GM19397 (cell line): Measurements from ENCODE around the gene MTSS2.

ENCODE experiments used
- ATAC-seq: cut with Tn5 transposase; IDR thresholded peaks from one replicate; pipeline ENCODE4 v1.9.1; 2021; ENCODE audit warnings: mild to moderate bottlenecking, moderate library complexity; ENCODE audit not compliant: unreplicated experiment

MTSS2 gene

DNA sequence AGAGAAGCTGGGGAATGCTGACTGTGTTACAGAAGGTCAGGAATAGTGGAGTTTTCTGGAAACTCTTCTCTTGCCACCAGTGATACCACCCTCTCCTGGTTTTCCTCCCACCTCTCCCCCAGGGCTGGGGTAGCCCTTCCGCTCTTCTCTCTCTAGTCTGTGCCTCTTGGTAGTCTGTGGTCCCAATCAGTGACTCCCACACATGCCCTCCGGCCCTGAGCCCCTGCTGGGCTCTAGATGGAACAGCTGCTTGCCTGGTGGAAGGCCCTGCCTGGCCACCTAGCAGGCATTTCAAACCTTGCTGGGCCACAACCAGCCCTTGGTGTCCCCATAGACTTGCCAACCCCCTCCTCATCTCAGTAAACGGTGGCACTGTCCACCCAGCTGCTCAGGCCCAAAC is 15.2 kb upstream of the MTSS2 start:
- no peak for ATAC-seq

DNA sequence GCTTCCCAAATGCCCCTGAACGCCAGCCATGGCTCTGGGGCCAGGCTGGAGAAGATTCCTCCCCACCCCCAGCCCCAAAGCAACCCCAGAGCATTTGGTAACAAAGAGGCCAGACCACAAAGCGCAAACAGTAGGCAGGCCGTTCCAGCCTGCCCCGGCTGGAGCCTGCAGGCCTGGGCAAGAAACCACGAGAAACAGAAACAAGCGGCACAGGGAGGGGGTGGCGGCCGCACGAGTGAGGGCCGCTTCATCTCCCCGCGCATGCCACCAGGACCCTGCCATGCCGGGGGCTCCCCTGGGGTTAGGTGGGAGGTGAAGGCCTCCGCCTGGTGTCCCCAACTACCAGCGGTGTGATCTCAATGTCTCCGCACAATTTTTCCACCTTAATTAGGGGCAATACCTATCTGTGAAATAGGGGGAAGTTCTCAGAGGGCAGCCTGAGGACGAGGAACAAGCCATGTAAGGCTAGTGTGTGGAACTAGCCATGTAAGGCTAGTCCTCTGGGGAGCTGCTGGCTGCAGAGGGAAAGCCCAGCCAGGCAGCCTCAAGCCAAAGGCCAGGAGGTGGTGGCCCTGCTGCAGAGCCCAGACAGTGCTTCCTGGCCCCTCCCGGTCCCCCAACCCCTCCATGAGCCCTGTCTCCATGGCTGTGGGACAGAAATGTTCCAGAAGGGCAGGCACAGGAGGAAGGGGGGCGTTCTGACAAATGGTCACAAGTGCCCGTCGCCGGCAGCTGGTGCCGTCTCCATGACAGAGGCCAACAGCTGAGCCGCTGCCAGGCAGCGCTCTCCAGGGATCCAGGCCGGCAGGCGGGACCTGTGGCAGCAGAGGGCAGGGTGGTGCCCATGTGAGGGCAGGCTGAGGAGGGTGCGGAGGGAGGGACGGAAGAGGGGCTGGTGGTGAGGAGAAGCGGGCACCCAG is 14.5 kb upstream of the MTSS2 start:
- no peak for ATAC-seq

DNA sequence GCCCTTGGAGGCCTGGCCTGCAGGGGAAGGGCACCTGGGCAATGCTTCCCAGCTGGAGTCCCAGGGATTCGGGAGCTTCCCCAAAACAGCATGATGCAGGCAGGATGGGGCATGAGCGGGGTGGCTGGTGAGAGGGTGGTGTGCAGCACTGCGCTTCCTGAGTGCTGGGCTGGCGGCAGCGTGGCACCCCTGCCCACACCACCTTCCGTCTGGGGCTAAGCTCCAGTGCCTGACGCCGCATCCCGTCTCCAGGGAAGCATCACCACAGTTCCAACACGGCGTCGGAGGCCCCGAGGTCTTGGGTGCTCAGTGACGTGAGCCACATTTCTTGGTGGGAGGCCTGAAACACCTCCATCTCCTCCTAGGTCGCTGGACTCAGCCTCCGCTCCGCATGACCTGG is 13.8 kb upstream of the MTSS2 start:
- ATAC-seq, result no peak

DNA sequence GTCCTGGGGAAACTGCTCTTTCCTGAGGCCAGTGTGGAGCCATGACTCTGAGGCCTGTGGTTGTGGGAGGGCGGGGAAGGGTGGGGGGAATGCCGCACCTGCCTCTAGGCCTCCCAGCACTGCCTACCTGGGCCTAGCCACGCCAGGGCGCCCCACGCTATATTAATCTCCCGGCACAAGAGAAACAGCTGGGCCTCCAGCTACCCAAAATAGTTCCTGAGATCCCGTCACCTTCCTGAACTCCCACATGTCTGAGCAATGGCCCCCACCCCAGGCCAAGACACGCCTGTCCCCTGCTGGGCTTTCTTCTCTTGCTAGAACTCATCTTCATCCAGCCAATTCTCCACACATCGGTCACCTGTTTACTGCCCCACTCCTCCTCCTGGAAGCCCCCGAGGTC is 13.0 kb upstream of the MTSS2 start:
- no peak for ATAC-seq

DNA sequence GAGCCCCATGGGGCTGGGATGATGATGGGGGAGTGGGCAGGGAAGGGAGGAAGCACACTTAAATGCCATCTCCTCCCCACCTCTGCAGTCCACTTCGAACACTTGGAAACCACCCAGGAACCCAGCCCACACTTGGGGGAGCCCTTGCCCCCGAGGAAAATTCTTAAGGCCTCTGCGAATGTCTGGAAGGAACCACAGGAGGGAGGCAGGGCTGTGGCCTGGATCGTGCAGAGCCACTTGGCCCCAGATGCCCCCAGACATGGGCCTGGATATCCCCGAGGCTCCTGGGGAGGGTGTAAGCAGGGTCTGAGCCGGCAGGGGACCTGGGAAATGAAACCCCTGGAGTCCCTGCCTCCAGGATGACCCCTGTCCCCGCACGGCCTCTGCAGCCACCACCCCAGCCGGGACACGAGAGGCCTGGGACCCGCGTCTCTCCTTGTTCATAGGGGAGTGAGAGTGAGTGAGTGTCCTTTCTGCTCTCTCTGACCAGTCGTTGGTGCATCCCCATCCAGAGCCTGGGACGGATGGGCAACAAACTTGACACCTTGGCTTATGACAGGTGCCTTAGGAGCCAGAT is 11.8 kb upstream of the MTSS2 start:
- no peak for ATAC-seq

DNA sequence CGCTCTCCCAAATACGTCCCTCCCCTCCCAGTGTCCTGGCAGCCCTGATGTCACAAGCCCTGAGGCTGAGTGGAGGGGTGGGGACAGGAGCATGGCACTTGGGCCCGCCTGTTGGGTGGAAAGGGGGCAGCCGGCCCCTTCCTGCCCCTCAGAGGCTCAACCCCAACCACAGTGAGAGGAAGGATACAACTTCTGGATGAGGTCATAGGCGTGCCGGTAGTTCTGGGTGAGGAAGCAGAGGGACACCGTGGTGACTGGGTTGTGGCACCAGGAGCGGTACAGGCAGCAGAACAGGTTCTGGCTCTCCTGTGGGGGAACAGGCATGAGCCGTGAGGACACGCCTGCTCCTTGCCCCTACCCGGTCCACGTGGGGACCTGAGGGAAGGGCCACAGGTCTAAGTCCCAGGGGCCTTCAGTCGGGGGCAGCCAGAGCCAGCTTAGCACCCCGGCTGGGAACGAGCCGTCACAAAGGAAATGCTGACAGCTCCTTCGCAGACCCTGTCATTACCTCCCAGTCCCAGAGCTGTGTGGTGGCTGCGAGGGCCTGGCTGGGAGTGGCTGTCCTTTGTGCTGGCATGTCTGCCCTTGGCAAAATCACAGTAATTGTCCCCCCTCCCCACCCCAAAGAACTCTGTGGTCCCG is 11.2 kb upstream of the MTSS2 start:
- no peak for ATAC-seq

DNA sequence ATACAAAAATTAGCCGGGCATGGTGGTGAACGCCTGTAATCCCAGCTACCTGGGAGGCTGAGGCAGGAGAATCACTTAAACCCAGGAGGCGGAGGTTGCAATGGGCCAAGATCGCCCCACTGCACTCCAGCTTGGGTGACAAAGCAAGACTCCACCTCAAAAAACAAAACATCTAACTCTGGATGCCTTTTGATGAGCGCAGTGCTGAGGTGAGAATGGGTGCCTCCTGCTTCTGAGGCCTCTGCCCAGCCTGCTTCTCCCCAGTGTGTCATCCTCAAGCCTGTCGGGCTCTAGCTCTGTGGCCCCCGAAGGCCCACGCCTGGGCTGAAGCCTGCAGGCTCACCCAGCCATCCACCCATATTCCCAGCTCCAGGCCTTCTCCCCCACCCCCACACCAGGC is 10.5 kb upstream of the MTSS2 start:
- no peak for ATAC-seq

DNA sequence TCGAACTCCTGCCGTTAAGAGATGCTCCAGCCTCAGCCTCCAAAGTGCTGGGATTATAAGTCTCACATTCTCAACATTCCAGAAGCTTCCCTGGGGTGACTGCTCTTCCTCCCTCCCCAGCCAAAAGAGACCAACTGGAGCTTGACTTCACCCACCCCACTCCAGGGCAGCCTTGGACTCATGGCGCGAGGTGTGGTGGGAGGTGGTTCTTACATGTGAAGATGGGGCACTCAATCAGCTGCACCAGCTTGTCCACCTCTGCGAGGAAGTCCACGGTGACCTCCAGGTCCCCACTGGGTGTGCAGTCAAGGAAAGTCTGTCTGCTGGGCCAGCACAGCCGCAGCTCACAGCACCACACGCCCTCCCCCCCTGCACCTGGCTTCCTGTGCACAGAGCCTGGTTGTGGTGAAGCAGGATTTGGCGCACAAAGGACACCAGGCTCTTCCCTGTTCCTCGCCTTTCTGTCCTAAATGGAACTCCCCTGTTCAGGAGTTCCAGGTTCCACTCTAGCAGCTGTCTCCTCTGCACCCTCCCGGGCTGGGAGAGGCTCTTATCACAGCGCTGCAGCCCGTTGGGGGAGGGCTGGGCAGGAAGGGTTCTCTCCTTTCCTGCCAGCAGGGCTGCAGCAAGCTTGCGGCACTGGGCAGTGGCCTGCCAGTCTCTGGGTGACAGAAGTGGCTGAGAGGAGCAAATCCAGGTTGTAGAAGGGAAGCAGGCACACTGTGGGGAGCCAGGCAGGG is 9.6 kb upstream of the MTSS2 start:
- ATAC-seq, result no peak

DNA sequence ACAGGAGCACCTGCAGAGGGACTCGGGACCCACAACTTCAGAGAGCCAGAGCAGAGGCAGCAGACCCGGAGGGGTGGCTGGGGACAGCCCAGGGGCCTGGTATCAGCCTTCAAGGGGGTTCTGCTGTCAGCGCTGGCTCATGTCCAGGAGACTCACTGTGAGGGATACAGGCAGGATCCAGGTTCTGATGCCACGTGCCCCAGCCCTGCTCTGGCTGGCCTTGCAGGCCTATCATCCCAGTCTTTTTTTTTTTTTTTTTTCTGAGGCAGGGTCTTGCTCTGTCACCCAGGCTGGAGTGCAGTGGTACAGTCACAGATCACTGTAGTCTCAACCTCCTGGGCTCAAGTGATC is 9.0 kb upstream of the MTSS2 start:
- ATAC-seq, result no peak

DNA sequence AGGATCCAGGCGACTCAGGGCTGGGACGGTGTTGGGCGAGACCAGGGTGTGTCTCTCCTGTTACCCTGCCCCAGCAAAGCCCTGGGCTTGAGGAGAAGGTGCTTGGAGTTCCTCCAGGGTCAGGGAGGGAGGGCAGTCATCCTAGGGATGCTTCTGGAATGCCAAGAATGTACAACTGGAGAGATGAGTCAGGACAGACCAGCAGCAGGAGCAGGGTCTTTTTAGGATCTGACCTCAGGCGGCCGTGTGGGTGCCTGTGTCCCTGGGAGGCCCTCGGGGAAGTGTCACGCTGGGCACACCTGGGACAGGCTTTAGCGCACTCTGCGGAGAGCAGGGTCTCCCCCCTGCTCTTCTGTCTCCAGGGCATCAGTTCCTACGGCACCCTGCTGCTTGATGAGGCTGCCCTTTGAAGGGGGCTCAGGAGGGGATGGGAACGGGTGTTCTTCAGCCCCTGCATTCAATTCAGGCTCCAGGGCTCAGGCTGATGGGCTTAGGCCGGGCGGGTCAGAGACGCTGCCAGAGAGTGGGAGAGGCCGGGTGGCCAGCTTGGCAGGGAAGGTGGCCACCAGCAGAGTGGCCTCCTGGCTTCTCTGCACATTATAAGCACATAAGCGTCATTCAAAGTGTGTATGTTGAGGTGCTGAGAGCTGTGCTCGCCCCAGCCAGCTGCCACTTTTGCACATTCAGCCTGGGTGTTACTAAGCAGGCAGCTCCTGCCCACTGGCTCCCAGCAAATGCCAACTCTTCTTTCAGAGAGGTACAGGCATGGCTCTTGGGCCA is 8.4 kb upstream of the MTSS2 start:
- no peak for ATAC-seq

DNA sequence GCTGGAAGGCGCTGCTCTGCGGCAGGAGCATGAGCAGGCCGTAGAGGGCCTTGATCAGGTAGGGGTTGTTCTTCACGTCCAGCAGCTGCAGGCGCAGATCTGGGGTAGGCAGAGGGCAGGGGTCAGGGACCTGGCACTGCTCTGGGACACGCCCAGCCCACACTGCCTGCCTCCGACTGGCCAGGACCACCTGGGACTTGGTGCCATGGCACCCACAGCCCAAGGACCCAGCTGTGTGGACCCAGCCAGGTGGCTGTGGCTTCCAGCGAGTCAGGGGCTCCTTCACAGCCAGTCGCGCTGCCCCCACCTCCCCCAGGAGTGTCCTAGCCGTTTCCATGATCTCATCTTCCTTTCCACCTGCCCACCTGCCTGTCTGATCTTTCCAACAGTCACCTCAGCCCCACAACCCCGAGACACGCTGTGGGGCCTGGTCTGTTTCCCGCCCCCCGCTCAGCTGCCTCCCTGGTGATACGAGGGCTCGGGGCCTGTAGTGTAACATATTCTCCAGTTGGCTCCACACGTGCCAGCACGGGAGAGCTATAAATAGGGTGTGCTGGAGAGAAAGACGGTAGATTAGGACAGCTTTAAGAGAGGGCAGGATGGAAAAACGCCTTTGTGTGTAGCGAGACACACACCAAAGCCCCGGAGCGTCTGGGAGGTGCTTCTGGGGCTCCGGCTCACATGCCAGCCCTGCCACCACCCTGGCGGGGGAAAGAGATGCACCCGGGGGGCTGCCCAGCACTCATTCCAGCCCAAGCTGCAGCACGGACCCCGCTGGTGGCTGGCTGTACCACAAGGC is 7.2 kb upstream of the MTSS2 start:
- ATAC-seq, result no peak

DNA sequence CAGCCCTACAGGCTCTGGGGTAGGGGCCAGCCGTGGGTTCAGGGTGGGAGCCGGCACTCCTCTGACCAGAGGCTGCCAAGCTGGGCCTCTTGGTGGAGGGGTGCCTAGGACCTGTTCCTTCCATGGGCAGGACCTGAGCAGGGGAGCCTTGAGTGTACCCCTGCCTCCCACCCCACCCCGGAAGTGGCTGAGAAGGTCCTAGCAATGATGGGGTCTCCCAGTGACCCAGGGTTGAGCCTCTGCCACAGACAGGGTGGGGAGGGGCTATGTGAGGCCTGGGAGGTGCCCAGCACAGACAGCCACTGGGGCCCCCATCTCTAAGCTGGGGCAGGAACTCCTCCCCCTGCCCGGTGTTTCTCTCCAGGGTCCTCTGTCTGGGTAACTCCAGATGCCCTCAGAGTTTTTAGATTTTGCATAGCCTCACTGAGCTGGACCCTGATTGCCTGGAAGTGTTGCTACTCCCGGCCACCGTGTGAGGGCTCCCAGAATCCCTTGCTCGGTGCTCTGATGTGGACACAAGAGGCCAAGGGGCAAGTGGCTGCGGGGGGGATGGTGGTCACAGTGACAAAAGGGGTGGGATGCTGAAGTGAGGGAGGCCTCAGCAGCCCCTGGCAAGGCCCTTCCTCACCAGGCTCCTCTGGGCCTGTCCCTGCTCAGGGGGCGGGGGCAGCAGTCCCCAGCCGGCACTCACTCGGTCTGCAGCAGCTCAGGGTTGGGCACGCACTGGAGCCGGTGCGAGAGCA is 6.4 kb upstream of the MTSS2 start:
- ATAC-seq, result no peak

DNA sequence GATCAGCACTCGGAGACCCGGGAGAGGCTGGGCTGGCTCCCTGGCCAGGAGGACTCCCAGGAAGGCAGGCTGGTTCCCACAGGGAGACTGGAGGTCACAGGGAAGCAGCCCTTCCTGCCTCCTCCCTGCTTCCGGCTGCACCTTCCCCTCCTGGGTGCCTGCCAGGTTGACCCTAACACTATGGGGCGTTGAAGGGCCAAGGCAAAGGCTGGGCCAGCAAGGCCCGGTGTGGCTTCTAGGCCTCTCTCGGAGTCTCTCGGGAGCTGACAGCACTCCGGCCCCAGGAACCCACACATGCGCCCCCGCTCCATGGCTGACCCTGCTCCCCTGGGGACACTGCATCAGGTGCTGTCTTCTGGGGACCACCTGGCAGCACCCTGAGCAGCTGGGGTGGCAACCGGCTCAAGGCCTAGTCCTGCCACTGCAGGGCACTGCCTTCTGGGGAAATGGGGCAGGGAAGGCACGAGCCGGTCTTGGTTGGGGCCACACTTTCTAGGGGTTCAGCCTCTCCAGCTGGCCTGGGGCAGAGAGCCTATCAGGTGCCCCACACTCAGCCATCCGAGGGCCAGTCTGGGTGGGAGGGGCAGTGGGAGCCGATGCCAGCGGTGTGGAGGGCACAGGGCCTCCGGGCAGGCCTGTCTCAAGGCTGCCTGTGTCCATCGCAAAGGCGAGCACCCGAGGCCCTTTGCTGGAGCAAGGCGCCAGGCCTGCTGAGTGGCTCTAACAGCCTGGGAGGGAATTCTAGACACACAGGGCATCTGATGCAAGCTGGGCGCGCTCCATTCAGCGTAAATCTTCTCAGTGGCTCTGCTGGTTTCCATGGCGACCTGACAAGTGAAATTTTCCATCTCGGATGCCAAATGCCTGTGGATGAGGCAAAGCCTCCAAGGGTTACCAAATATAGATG is 5.6 kb upstream of the MTSS2 start:
- no peak for ATAC-seq

DNA sequence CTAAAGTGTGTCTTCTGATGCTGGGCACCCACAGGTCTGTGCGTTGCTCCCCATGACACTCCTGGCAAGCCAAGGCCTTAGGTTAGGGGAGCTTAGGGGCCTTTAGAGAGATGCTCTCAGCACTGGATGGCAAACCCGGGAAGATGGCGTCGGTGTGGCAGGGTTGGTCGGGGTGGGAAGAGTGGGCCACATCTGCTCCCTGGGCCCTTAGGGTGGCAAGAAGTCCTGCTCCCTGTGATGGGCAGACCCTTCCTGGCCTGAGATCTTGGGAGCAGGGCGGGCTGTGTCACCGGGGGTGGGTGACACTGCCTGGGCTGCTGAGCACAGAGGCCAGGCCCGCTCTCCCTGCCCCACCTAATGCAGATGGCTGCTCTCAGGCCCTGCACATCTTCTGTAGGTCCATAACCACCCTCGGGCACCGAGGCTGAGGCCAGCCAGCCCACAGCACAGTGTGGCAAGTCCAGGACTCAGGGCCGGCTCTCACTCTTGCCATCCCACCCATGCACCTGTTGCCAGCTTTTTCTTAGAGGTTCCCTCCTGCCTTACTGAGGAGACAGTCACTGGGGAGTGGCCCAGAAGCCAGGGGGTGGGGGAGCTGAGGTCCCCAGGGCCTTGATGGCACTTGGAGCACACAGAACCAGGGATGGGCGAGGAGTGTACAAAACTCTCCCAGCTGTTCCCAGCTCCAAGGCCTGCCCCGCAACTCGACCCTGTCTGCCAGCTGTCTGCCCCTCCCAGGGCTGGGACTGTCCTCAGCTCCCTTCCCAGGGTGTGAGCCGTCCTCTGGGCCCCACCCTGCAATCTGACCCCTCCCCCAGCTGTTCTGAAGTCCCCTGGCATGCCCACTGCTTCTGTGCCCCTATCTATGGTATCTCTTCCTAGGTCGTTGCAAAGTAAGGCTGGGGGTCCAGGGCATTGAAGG is 4.4 kb upstream of the MTSS2 start:
- no peak for ATAC-seq

DNA sequence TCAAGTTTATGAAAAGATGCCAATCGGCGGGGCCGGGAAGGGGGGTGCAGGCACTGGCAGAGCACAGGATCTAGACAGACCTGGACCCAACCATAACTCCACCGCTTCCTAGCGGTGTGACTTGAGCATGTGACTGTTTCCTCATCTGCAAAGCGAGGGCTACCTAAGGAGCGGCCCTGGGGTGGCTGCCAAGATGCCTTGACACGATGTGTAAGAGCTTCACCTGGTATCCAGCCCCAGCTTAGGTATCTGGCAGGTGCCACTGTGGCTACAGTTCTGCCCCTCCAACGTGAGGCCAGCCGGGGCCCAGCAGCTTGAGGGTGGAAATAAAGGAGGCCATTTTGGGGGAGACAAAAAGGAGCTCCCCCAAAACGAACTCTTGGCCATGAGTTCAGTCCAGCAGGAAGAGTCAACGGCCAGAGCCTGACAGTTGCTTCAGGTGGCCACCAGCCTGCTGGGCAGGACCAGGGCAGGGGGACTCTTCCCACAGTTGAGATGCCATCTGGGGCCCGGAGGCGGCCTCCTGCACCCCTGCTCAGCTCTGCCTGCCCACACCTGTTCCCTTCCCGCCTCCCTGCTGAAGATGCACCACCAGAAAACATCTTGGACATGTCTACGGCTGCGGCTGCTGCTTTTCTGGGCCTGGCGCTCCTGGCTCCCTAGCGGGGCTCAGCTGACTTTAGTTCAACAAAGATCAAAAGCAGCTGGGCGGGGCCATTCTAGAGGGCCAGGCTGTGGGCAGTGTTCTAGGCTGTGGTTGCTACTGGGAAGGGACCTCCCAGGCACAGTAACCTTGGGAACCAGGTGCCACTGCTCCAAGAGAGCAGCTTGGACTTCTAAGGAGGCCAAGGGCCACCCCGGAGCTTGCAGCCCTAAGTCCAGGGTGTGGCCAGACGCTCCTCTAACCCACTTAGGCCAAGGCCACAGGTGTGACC is 3.4 kb upstream of the MTSS2 start:
- ATAC-seq, result no peak

DNA sequence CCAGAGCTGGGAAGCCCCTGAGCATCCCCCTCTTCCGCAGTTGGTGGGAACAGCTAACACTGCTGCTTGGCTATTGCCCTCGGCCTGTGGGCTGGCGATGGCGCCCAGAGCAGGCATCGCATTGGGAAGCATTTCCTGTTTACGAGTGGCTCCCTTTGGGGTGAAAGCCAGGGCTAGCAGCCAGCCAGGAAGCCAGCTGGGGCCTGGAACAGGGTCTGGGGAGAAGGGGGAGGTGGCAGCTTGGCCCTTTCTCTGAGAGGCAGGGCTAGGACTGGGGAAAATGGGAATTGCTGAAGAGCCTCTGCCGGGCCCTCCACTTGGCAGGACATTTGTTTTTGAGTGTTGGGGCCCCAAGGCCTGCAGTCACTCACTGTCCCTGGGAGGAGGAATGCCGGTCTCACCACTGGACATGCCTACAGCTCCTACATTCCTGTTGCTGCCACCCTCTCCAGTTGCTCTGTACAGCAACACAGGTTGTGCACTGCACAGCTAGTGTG is 2.4 kb upstream of the MTSS2 start:
- ATAC-seq, result no peak
